Upper lobe of right lung (tissue), 1 donor: ENCODE data around the gene BRD1. TPM values are rescaled to one million over a fixed set of nuclear protein-coding genes. Genes with fewer than 3 reads are reported as not detected.

Source experiments
- ATAC-seq: fragments of 200-7000 bp; cut with Tn5 transposase; one replicate; pipeline ENCODE4 v1.9.1; 2020; ENCODE audit warnings: mild to moderate bottlenecking, moderate library complexity
- DNase-seq: peaks from one replicate; pipeline ENCODE4 v3.0.0-alpha.2; 2020
- H3K27ac ChIP-seq: fragments of 200-600 bp; one replicate; pipeline ENCODE4 v1.8.0; 2022
- H3K27me3 ChIP-seq: fragments of 200-600 bp; one replicate; pipeline ENCODE4 v1.8.0; 2022; ENCODE audit warnings: mild to moderate bottlenecking
- H3K36me3 ChIP-seq: fragments of 200-600 bp; one replicate; pipeline ENCODE4 v1.8.0; 2022
- H3K4me1 ChIP-seq: fragments of 200-600 bp; one replicate; pipeline ENCODE4 v1.8.0; 2022
- H3K4me3 ChIP-seq: fragments of 200-600 bp; one replicate; pipeline ENCODE4 v1.8.0; 2022; ENCODE audit warnings: mild to moderate bottlenecking
- H3K9me3 ChIP-seq: fragments of 200-600 bp; one replicate; pipeline ENCODE4 v1.8.0; 2022
- intact Hi-C: fragments of 100-400 bp; cut with DNase I; formaldehyde crosslinking; loops from one replicate; pipeline ENCODE4 v1.11.0; 2022
- total RNA-seq: library from RNA; stranded (reverse); fragmentation: NEBNext Ultra II Directional; extraction: Animal tissue kit (Norgen Biotek cat#: 25700); gene quantifications from one replicate; pipeline ENCODE4 v1.2.1, GENCODE V29; 2021
- TF ChIP-seq, protein P1 (sequence below): fragments of 200-600 bp; IDR thresholded peaks from one replicate; pipeline ENCODE4 v1.8.0; 2022; ENCODE audit warnings: antibody characterized with exemption
- donor health status: DM: no; HTN: yes; CAD: no; lungs with severe emphysema.

The BRD1 gene
- total RNA-seq, 1 donor from 2014 or later: 39.0 TPM

DNA sequence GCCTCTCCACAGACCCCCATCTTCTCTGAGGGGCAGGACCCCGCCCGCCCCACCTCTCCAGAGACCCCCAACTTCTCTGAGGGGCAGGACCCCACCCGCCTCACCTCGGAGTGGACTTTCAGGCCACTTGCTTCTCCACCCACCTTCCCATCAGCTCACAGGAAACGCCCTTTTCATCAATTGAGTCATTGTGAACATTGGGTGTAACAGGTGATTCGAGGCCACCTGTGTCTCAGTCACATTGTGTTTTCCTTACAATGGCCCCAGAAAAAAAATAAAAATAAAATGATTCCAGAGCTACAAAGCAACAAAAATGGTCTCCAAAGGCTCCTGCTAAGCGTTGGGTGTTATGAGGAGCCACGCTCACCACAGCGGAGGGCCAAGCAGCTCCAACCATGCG lies 36.0 kb downstream of the BRD1 start:
- H3K36me3 ChIP-seq: peaks cover 64% of the 10 kb centered on the region
- no peak for DNase-seq

DNA sequence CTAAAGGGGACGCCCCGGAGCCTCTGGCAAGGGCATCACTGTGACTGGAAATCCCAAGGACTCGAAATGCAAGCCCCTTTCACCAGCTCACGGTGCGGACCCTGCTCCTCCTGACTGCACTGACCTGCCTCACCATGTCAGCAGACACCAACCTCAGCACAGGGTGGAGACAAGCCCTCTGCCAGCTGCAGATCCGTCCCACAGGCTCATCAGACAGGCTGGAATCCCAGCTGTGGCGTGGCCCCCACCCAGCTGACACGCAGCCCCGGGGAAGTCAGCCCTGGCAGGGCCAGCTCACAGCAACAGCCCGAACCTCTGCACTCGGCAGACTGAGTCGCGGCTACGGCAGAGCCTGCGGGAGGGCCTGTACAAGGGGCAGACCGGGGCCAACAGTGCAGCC lies 36.8 kb downstream of the BRD1 start:
- H3K4me1 ChIP-seq: peaks cover 38% of the 10 kb centered on the region
- no peak for ATAC-seq
- TF ChIP-seq, protein P1, sequence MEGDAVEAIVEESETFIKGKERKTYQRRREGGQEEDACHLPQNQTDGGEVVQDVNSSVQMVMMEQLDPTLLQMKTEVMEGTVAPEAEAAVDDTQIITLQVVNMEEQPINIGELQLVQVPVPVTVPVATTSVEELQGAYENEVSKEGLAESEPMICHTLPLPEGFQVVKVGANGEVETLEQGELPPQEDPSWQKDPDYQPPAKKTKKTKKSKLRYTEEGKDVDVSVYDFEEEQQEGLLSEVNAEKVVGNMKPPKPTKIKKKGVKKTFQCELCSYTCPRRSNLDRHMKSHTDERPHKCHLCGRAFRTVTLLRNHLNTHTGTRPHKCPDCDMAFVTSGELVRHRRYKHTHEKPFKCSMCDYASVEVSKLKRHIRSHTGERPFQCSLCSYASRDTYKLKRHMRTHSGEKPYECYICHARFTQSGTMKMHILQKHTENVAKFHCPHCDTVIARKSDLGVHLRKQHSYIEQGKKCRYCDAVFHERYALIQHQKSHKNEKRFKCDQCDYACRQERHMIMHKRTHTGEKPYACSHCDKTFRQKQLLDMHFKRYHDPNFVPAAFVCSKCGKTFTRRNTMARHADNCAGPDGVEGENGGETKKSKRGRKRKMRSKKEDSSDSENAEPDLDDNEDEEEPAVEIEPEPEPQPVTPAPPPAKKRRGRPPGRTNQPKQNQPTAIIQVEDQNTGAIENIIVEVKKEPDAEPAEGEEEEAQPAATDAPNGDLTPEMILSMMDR: no peak
- intact Hi-C loops: no loop called here
- H3K4me3 ChIP-seq: no peak overlapping the region
- no peaks in the 10 kb centered on the region for H3K9me3 ChIP-seq
- H3K36me3 ChIP-seq: peaks cover 64% of the 10 kb centered on the region
- no peaks in the 10 kb centered on the region for H3K27me3 ChIP-seq
- no peak overlapping the region for H3K27ac ChIP-seq
- no peak for DNase-seq

More for the DNA sequence above, 36.0 kb downstream of the BRD1 start:
- Histone ChIP-seq H3K9me3 (no peaks in the 10 kb centered on the region), H3K27me3 (no peaks in the 10 kb centered on the region), H3K27ac (no peak overlapping the region), H3K4me1 (peaks cover 31% of the 10 kb centered on the region), H3K4me3 (no peak overlapping the region)
- intact Hi-C loops: no loop called here
- TF ChIP-seq, protein P1: no peak
- ATAC-seq: no peak

DNA sequence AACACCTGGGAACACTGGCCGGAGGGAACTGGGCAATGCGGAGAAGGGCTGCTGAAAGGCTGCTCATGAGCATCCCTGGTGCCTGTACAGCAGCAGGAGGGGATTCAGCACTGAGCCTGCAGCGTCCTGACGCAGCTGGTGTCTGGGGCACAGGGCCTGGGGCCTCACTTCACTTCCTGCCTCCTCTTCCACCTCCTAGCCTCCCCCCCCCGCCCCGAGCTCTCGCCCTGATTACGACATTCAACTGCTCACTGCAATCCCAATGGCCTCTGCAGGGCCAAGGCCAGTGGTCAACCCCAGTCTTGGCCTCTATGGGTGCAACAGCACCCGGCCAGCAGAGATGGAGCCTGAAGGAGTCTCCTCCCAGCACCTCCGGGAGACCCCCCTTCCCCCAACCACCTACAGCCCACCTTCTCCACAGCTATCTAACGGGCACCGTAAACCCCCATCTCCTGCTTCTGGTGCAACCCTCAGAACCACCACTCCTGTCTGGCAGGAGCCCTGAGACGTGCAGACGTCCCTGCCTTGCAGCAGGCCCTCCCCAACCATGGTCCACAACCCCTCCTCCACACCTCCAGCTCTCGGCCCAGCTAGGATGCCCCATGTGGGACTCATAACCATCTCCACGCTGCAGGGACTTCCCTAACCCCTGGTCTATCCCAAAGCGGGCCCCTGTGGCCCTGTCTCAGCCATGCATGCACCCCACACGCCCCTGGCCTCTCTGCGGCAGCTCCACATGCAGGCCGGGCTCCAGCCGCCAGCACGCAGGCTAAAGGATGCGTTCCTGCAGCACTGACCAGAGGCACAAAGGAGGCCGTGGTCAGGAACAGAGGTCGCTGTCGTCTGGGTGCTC lies 38.2 kb downstream of the BRD1 start:
- ATAC-seq (peak; percentile 65), DNase-seq (no peak)
- H3K4me3 ChIP-seq: no peak overlapping the region
- H3K36me3 ChIP-seq: peaks cover 61% of the 10 kb centered on the region
- intact Hi-C loops: no loop called here
- no peaks in the 10 kb centered on the region for H3K27me3 ChIP-seq
- H3K27ac ChIP-seq: peak overlapping the region; percentile 52
- no peaks in the 10 kb centered on the region for H3K9me3 ChIP-seq
- TF ChIP-seq, protein P1: no peak
- H3K4me1 ChIP-seq: peaks cover 38% of the 10 kb centered on the region

DNA sequence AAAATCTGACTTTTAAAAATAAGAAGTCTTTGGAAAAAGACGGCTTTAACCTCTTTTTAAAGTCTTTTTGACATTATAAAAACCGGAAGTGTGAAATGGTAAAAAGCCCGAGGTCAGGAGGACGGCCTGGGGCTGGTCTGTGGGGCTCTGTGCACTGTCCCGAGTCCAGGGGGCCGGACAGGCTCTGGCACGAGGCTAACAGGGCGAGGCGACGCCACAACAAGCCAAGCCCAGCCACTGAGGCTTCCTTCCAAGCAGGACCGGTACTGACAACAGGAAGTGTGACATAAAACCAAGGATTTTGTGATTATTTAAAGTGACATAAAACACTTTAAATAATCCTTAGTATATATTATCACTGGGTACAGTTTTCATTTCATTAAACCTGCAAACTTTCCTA lies 39.2 kb downstream of the BRD1 start:
- no peaks in the 10 kb centered on the region for H3K27me3 ChIP-seq
- H3K9me3 ChIP-seq: no peaks in the 10 kb centered on the region
- H3K4me3 ChIP-seq: no peak overlapping the region
- DNase-seq (no peak), ATAC-seq (peak; percentile 82)
- H3K4me1 ChIP-seq: peaks cover 38% of the 10 kb centered on the region
- TF ChIP-seq, protein P1: no peak
- H3K36me3 ChIP-seq: peaks cover 61% of the 10 kb centered on the region
- intact Hi-C loops: no loop called here
- H3K27ac ChIP-seq: peak overlapping the region; percentile 52

DNA sequence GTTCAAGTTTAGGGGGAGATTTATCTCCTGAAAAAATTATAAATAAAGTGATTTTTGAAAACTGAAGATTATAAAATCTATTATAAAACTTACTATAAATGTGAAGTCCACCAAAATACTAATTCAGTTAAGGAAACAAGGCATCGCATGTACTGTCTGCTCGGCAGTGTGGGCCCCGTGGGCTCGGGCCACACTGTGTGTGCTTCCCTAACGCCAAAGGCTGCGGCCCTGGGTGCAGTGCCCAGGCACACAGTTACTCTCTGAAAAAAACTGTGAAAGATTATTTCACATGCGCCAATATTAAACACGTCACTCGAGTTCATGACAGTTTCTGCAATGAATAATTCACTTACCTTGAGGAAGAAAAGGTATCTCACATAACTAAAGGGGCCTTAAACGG lies 39.8 kb downstream of the BRD1 start:
- no peak overlapping the region for H3K4me3 ChIP-seq
- H3K4me1 ChIP-seq: peaks cover 38% of the 10 kb centered on the region
- H3K9me3 ChIP-seq: no peaks in the 10 kb centered on the region
- H3K27me3 ChIP-seq: no peaks in the 10 kb centered on the region
- no peak overlapping the region for H3K27ac ChIP-seq
- no peak for ATAC-seq
- peaks cover 61% of the 10 kb centered on the region for H3K36me3 ChIP-seq
- DNase-seq: no peak
- TF ChIP-seq, protein P1: no peak
- intact Hi-C loops: no loop called here
